HK-2 (cell line): ENCODE measurements around the gene BSN.
"Not testable (repeated sequence)": the region's sequence is repeated elsewhere in the genome, so short reads cannot be mapped to it uniquely, and the experiment has no call there.

Experiments used
- DNase-seq: peaks from one replicate; pipeline ENCODE4 v3.0.0-alpha.2; 2018; ENCODE audit not compliant: unreplicated experiment

The BSN gene

GRCh38 chr3:49534581-49535441 is 19.5 kb upstream of the BSN start:
- DNase-seq = no peak

- DNase-seq = no peak
Observed at GRCh38 chr3:49535971-49536874, 18.1 kb upstream of the BSN start.

DNA sequence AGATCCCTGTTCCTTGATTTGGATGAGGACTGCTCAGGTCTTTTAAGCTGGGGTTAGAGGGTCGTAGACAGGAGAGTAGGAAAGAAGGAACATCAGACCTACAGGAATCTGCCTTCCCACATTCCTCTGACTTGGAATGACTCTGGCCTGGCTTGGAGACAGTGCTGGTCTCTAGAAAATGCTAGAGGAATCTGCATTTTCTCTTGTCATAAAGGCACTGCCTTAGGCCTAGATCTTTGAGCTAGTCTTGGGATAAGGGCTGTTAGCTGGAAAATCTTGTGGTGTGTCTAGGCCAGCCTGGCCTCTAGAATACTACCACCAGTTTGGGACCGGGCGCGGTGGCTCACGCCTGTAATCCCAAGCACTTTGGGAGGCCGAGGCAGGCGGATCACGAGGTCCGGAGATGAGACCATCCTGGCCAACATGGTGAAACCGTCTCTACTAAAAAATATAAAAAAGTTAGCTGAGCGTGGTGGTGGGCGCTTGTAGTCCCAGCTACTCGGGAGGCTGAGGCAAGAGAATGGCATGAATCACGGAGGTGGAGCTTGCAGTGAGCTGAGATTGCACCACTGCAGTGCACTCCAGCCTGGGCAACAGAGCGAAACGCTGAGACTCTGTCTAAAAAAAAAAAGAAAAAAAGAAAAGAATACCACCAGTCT is 17.3 kb upstream of the BSN start:
- DNase-seq = peak; percentile 8

DNA sequence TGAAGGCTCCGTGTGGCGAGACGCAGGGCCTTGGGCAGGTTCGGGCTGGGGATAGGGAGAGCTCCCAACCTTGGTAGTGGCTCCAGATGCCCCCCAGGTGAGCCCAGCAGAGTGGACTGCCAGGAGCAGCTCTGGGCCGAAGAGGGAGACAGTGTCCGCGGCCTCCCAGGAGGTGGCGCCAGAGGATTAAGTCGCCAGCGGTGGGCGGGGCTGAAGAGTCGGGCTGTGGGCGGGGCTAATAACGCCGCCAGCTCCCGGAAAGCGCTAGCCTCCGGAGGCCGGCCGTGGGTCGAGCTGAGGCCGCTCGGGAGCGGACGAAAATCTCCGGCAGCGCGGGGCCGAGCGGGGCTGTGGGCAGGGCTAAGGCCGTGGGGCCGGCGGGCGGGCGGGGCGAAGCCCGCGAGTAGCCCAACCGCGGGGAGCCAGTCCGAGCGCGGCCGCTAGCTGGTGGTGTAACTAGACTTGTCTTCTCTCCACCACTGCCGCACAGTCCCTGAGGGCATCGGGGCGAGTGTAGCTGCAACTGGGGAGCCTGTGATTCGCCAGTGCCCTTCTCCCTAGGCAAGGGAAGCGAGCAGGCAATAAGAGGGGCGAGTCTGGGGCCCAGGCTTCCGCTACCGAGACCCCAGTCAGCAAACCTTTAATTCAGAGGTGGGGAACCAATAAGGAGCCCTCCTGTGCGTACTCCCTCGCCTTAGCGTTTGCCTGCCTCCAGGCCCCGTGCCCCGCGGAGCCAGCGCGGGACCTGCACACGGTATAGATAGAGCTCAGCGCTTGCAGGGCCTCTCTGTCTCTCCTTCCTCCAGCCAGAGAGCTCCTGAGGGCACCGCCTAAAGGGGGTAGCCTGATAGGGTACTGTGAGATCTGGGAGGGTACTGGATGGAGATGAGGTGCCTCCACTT is 14.4 kb upstream of the BSN start:
- peak; percentile 94 for DNase-seq

DNA sequence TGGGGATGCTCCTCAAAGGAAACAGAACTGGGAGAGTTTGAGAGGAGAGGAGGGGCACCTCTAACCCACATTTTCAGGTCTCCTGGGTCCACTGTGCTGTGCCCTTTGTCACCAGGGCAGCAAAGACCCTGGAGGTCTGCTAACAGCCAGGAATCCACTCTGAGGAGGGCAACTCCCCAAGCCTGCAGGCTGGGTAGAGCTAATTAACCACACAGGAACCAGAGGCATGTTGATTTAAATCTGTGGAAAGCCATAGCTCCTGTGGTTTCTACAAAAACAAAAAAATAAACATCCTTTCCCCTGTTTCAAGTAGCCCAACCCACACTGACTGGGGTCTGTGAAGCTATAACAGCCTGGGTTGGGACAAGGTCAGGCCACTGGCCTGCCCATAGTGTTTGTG is 2.2 kb upstream of the BSN start:
- no peak for DNase-seq

DNA sequence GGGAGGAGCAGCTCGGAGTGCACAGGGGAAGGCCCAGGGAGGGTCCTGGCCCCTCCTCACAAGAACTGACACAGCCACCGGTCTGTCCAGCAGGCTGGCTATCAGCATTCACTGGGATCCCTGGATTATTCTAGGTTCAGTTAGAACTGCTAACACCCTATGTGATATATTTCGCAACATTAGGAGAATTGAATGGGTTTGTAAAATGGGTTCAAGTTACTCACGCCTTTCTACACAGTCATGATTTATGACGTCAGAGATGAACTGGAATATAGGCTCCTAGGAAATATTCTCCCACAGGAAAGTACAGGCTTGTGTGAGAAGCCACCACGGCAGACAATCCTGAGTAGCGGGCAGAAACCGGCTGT is 969 bp upstream of the BSN start:
- DNase-seq = no peak

GRCh38 chr3:49554633-49555265 is 472 bp downstream of the BSN start:
- no peak for DNase-seq

GRCh38 chr3:49556500-49557275 is 2.4 kb downstream of the BSN start:
- DNase-seq = no peak

GRCh38 chr3:49563040-49563578 is 8.8 kb downstream of the BSN start:
- DNase-seq = no peak

- DNase-seq = no peak
Observed at GRCh38 chr3:49563766-49564165, 9.5 kb downstream of the BSN start.

DNA sequence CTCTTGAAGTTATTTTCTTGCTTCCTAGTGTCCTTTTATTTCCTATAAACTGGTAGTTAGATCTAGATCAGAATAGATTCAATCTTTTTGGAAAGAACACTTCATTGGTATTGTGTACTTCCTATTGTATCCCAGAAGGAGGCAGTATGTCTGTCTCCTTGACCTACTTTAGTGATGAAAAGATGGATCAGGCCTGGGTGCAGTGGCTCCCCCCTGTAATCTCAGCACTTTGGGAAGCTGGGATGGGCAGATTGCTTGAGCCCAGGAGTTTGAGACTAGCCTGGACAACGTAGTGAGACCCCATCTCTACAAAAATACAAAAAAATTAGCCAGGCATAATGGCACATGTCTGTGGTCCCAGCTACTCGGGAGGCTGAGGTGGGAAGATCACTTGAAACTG is 12.0 kb downstream of the BSN start:
- no peak for DNase-seq

DNA sequence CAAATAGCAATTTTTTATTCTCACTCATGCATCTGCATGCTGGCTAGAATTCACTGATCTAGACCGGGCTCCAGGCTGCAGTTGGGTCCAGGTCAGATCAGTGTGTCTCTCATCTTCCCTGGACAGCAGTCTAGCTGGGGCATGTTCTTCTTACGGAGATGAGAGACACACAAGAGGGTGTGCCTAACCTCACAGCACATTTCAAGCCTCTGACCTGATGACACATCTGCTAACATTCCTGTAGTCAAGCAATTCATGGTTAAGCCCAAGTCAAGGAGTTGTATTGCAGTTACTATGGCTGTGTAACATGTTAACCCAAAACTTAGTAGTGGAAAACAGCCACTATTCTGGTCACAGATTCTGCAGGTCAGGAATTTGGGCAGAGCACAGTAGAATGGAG is 13.1 kb downstream of the BSN start:
- no peak for DNase-seq

DNA sequence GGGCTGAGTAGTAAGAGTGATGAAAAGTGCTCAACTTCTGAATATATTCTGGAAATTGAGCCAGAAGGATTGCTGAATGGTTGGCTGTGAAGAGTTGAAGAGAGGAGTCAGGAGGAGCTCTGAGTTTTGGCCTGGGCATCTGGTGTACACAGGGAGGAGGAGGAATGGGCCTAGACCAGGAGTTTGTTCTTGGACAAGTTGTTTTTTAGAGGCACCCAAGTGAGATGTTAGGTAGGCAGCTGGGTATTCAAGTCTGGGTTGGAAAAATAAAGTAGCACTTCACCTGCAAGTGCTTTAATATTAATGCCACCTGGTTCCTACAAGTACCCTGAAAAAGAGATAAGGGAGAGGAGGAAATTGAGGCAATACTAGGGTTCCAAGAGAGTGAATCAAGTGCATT is 14.7 kb downstream of the BSN start:
- DNase-seq = no peak

GRCh38 chr3:49570028-49570654 is 15.9 kb downstream of the BSN start:
- DNase-seq = no peak

- no peak for DNase-seq
Observed at GRCh38 chr3:49582177-49582576, 27.9 kb downstream of the BSN start.

DNA sequence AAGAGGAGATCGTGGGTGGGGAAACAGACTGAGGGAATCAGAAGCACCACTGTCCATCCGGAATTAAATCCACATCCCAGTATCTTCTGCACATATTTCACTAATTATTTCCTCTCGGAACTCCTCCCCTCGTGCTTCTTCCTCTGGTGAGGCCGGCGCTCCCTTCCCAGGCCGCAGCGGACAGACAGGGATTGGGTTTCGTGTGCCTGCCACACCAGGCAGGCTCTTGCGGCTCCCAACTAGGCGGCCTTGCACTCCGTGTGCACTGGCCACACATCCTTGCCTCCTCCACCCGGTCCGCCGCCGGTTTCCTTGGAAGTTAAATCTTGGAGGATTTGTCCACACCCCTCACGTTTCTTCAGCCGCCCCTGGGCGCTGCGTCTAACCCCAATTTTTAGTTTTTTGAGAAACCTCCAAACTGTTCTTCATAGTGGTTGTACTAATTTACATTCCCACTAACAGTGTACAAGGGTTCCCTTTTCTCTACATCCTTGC is 31.0 kb downstream of the BSN start:
- not testable (repeated sequence) for DNase-seq

- DNase-seq = no peak
Observed at GRCh38 chr3:49591615-49592014, 37.3 kb downstream of the BSN start.

GRCh38 chr3:49593041-49593440 is 38.8 kb downstream of the BSN start:
- DNase-seq = no peak

DNA sequence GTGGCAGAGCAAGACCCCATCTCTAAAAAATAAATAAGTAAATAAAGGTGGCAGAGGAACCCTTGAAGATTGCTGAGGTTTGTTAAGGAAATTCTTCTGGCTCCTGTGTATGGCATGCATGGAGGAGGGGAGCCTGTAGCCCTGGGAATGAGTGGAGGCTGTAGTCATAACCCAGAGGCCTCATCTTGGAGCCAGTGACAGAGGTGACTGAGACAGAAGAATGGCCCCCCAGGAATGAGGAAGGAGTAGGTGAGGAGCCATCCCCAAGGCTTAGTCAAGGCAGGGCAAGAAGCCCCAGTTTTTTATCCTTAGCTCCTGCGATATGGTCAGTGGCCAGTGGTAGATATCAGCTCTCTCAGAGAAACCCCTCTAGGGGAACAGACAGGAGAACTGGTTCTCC is 46.5 kb downstream of the BSN start:
- no peak for DNase-seq
